ENCODE results near the gene PPIL1.

PPIL1 gene

GRCh38 chr6:36805096-36805797 lies 69.4 kb downstream of the PPIL1 start:
- H3K4me2 ChIP-seq (ENCODE audit: low read length): no peak overlapping the region
- H3K9ac ChIP-seq (ENCODE audit: low read length): no peak overlapping the region
- no peaks in the 10 kb centered on the region for H3K79me2 ChIP-seq (ENCODE audit: insufficient read depth, low read length)
- H3K9me3 ChIP-seq (ENCODE audit: low read length): no peaks in the 10 kb centered on the region
- H2AFZ ChIP-seq (ENCODE audit: low read length): no peak overlapping the region
- H4K20me1 ChIP-seq (ENCODE audit: insufficient read depth, low read length): no peaks in the 10 kb centered on the region
- H3K9me2 ChIP-seq (ENCODE audit: low read depth, low read length): no peaks in the 10 kb centered on the region
- H3F3A ChIP-seq (ENCODE audit: insufficient read depth, low read length): no peaks in the 10 kb centered on the region
- H3K27ac ChIP-seq (ENCODE audit: low read depth, low read length, poor library complexity, severe bottlenecking): no peak overlapping the region
- no peaks in the 10 kb centered on the region for H3K27me3 ChIP-seq (ENCODE audit: insufficient read depth, low read length)
- H3K36me3 ChIP-seq (ENCODE audit: insufficient read depth, low read length): no peaks in the 10 kb centered on the region
- peaks cover 5% of the 10 kb centered on the region for H3K4me1 ChIP-seq (ENCODE audit: insufficient read depth, low read length, severe bottlenecking)
- no peak for TF ChIP-seq EZH2 (IDR thresholded peaks at IDR 0.05; ENCODE audit: borderline replicate concordance, low read length)
- TF ChIP-seq CTCF (IDR thresholded peaks at IDR 0.05; ENCODE audit: low read length): no peak
- no peak overlapping the region for H3K4me3 ChIP-seq (ENCODE audit: low read depth, low read length, poor library complexity, severe bottlenecking)
